Fibroblast of skin of left quadriceps (primary cell): ENCODE results near the gene USP12.
"Not testable (repeated sequence)": the region's sequence is repeated elsewhere in the genome, so short reads cannot be mapped to it uniquely, and the experiment has no call there.

ENCODE experiments used
- DNase-seq, 2 experiments: peaks; one replicate each; pipeline ENCODE4 v3.0.0-alpha.2; 2013; ENCODE audit warnings: low read depth in 2 of 2

The USP12 gene, protein sequence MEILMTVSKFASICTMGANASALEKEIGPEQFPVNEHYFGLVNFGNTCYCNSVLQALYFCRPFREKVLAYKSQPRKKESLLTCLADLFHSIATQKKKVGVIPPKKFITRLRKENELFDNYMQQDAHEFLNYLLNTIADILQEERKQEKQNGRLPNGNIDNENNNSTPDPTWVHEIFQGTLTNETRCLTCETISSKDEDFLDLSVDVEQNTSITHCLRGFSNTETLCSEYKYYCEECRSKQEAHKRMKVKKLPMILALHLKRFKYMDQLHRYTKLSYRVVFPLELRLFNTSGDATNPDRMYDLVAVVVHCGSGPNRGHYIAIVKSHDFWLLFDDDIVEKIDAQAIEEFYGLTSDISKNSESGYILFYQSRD

DNA sequence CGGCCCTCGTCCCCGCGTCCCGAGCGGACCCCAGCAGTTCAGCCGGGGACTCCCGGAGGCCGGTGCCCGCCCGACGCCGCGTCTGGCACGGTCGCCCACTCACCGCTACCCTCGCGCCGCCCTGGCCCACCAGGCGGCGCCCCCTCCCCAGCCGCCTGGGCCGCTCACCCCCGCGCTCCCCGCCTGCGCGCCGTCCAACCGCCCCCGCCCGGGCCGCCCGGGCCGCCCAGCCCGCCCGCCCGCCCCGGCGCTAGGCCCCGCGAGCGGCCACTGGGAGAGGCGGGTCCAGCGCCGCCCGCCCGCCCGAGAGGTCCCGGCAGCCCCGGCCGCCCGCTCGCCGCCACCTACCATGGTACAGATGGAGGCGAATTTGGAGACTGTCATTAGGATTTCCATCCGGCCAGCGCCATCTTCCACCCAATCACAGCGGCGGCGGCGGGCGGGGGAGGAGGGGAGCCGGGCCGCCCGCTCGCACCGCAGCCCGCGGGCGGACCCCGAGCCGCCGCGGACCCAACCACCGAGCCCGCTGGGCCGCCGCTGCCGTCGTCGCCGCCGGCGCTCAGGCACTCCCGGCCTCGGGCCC, at the start of gene USP12:
TSS of gene USP12 (minus strand) at position 568 of the 583 bp plus-strand sequence. CDS start at position 396, 172 bp downstream.
- no peak for DNase-seq

DNA sequence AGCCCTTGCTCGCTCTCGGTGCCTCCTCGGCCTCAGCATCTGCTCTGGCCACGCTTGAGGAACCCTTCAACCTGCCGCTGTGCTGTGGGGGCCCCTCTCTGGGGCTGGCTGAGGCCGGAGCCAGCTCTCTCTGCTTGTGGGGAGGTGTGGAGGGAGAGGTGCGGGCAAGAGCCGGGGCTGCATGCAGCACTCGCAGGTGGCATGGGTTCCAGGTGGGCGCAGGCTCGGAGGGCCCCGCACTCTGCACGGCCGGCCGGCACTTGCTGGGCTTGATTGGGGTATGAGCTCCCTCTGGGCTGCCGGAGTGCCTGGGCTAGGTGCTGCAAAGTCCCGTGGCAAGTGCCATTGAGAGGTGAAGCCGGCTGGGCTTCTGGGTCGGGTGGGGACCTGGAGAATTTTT, 48.0 kb upstream of the USP12 start:
- DNase-seq = no peak

DNA sequence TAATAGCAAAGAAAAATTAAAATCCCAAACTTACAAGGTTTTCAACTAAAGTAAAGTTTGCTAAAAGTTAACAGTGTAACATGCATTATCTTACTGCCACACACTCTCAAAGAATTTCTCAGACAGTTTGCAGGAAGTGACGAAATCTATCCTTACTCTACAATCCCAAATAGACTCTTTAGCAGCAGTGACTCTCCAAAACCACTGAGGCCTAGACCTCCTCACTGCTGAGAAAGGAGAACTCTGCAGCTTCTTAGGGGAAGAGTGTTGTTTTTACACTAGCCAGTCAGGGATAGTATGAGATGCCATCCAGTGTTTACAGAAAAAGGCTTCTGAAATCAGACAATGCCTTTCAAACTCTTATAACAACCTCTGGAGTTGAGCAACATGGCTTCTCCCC, 47.2 kb upstream of the USP12 start:
- DNase-seq = not testable (repeated sequence)

DNA sequence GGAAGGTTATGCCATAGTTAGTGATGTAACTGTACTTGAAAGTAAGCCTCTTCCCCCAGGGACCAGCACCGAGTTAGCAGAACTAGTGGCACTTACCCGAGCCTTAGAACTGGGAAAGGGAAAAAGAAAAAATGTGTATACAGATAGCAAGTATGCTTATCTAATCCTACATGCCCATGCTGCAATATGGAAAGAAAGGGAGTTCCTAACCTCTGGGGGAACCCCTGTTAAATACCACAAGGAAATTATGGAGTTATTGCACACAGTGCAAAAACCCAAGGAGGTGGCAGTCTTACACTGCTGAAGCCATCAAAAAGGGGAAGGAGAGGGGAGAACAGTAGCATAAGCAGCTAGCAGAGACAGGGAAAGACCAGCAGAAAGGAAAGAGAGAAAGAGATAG, 46.2 kb upstream of the USP12 start:
- not testable (repeated sequence) for DNase-seq

DNA sequence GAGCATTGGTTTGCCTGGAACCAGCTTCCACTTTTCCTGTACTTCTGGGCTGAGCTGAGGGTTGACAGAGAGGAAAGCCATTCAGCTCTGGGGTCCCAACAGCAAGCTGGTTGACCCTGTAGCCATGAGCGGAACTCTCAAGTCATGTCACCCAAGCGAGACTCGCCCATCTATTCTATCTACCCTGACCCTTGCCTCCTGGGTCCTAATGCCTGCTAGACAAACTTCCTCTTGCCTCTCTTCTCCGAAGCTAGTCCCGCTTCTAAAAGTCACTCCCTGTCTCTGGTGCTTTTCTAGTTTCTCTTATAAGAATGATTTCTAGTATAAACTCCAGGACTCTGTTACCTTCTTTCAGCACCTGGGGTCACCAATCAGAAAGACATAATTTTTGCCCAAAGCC, 41.8 kb upstream of the USP12 start:
- not testable (repeated sequence) for DNase-seq

DNA sequence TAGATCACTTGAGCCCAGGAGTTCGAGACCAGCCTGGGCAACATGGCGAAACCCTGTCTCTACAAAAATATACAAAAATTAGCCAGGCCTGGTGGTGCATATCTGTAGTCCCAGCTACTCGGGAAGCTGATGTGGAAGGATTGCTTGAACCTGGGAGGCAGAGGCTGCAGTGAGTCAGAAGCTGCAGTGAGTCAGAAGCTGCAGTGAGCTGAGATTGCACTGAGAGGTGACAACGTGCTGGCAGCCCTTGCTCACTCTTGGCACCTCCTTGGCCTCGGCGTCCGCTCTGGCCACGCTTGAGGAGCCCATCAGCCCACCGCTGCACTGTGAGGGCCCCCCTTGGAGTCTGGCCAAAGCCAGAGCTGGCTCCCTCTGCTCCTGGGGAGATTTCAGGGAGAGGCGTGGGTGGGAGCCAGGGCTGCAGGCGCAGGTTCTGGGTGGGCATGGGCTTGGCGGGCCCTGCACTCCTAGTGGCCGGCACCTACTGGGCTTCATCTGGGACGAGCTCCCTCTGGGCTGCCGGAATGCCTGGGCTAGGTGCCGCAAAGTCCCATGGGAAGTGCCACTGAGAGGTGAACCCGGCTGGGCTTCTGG, 40.3 kb upstream of the USP12 start:
- peak in 1 of 2 experiments; percentile 7 for DNase-seq

DNA sequence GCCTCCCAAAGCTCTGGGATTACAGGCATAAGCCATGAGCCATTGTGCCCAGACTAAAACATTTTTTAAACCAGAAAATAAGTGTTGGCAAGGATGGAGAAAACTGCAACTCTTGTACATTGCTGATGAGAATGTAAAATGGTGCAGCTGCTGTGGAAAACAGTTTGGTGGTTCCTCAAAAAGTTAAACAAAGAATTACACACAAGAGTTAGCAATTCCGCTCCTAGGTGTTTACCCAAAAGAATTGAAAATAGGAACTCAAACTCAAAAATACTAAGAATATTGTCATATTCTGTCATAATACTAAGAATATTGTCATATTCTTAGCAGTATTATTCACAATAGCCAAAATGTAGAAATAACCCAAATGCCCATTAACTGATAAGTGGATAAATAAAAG, 39.7 kb upstream of the USP12 start:
- DNase-seq = no peak

DNA sequence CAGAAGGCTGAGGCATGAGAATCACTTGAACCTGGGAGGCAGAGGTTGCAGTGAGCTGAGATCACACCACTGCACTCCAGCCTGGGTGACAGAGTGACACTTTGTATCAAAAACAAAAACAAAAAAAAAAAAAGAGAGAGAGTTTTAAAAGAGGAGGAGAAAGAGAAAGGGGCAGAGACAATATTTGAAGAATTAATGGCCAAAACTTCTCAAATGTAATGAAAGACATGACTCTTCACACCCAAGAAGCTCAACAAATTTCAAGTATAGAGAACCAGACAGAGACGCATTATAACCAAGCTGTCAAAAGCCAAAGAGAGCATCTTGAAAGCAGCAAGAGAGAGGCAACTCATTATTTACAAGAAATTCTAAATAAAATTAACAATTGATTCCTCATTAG, 36.9 kb upstream of the USP12 start:
- DNase-seq = no peak

DNA sequence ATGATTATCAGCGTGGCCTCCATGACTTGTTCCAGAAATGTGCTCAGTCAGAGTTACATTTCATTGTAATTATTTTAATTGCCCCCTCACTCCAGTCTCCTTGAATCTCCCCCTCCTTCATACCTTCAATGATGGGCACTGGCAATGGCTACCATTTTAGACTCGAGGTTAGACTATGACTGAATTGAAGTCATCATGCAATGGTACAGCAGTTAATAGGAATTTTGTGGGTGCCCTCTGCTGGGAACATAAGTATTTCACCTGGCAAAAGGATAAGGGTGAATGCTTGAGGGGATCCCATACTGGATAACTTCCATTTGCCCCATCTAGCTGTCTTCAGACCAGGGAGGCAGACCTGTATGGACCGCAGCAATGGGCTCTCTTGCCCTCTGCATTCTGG, 32.2 kb upstream of the USP12 start:
- no peak for DNase-seq

DNA sequence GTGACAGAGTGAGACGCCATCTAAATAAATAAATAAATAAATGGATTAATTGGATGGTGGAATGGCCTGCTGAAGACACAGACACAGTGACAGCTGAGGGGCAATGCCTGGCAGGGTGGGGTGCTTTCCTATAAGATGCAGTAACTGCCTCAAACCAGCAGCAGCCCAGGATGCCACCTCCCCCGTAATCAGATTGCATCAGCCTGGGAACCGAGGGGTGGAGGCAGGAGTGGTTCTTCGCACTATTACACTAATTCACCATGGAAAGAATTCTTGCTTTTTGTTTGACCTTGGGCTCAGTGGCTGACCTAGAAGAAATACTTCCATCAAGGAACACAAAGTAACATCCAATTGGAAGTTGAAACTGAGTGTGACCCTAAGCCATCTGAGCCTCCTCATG, 31.6 kb upstream of the USP12 start:
- no peak for DNase-seq

DNA sequence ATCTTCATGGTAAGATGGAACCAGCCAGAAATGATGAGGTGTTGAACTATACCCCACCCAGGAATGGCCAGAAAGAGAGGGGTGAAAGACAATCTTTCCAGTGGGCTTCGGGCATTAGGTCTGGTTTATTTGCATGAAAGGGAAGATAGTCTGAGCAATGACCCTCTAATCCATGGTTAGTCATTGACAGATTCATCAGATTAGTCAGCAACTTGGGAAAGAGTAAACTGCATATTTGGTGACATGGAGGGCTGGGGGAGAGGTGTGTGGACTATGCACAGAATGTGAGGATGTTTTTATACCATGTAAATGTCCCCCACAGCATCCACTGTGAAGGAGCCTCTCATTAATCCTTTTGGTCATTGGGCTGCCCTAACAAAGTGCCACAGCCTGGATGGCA, 30.1 kb upstream of the USP12 start:
- DNase-seq = no peak

DNA sequence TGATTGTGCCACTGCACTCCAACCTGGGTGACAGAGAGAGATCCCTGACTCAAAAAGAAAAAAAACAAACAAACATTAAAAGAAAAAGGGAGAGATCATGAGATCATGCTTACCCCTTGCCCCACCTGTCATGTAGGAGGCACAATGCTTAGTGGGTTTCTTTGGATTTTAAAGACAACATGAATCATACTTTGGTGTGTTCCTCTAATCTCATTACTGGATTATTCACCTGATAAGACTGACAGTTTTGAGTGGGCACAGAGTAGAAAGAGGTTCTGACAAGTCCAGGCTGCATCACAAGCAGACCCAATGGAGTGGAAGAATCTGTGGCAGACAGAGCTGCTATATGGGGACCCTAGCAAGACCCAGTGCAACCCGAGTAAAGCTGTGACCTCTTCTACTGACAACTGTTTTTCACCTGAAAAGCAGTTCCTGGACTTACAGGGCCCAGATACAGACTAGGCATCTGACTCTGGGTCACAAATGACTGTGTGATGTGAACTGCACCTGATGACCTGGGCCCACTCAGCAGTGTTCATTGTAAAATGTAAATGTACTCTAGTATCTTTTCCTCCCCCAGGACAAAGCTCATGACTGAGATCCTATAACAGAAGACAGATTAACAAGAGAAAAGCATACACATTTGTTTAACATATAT, 28.9 kb upstream of the USP12 start:
- no peak for DNase-seq

DNA sequence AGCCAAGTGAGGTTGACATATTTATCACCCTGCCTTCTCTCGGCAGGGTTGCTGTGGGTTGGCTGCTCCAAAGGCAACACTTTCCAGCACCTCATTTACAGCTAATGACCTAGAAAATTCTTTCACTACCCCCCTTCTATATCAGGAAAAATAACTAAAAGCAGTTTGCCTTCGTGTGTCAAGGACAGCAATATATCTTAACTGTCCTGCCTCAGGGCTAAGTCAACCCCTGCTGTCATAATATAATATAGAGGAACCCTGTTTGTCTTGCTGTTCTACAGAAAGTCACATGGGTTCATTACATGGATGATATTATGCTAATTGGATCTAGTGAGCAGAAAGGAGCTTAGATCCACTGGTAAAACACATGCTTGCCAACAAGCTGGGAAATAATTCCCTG, 28.1 kb upstream of the USP12 start:
- DNase-seq = no peak

DNA sequence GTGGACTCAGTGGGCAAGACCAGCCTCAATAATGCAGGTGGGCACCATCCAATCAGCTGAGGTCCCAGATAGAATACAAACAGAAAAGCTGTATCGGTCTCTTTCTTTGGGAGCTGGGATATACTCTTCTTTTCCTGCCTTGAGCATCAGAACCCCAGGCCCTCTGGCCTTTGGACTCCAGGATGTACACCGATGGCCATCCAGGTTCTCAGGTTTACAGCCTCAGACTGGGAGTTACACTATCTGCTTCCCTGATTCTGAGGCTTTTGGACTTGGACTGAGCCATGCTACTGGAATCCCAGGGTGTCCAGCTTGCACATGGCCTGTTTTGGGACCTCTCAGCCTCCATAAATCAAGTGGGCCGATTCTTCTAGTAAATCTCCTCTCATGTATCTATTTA, 27.6 kb upstream of the USP12 start:
- DNase-seq = no peak

DNA sequence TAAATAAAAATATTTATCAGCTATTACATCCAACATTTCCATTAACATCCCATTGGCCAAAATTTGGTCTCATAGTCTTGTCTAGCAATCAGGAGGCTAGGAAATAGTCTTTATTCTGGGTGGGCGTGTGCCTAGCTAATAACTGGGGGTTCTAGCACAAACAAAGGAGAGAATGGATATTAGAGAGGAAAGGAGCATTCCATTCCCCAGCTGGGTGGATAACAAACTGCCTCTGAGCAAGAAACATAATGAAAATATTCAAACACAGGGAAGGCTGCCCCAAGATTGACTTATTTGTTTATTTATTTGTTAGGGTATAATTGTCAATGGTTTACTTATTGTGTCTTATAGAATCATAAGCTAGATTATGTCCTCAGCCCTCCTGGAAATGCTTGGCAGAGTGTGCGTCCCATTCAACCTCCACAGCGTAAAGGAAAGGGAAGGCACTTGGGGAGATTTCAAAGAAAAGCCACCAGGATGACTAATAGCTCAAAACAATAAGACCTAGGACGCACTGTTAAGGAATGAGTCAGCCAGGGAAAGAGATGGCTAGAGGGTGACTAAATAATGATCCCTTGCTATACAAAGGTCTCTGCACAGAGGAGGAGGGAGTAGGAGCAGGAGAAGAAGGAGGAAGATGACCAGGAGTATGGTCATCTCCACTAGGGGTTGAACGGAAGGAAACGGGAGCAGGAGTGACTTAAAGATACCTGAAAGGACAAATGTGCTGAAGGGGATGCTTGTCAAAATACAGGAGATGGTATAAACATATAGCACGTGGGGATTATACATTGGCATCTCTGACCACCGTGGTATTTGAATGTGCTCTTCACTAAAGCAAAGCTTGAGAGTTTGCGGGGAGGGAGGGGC, 23.5 kb upstream of the USP12 start:
- DNase-seq = peak in 1 of 2 experiments; percentile 49

DNA sequence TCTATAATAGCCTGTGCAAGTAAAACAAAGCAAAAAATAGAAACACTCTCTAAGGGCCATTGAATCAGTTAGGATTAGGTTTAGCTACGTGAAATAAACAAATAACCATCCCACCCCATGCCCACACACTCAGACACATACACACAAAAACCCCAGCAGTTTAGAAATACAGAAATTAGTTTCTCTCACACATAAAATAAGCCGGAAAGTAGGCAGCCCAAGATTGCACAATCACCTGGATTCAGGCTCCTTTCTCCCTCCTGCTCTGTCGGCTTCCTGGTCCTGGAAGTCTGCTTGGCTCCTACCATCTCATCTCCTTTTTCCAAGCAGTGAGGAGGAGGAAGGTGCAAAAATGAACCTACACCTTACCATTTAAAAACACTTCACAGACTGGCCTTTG, 22.6 kb upstream of the USP12 start:
- no peak for DNase-seq

DNA sequence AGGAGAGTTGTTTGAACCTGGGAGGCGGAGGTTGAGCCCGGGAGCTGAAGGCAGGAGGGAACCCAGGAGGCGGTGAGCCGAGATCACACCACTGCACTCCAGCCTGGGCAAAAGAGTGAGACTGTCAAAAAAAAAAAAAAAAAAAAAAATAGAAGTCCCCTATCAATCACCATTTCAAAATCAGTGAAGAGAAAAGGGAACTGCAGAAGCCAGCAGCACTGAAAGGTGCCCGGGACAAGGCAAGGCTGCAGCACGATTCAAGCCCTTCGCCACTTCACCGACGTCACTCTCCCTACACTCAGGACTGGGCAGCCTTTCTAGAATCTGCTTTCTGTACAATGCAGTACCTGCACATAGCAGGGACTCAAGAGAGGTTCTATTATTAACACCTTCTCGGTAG, 21.9 kb upstream of the USP12 start:
- no peak for DNase-seq

DNA sequence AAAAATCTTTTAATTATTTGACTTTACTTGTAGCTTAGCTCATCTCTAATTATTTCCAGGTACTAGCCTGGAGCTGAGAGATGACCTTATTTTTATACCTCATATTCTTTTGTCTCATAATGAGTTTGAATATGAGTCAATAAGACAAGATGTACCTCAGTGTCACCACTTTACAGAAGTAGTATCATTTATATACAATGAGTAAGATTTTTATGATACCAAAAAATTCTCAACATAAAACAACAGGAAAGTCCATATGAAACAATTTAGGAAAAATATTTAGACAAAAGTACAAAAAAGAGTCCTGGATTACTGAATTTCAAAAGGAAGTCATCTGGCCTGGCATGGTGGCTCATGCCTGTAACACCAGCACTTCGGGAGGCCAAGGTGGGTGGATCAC, 21.4 kb upstream of the USP12 start:
- DNase-seq = no peak

DNA sequence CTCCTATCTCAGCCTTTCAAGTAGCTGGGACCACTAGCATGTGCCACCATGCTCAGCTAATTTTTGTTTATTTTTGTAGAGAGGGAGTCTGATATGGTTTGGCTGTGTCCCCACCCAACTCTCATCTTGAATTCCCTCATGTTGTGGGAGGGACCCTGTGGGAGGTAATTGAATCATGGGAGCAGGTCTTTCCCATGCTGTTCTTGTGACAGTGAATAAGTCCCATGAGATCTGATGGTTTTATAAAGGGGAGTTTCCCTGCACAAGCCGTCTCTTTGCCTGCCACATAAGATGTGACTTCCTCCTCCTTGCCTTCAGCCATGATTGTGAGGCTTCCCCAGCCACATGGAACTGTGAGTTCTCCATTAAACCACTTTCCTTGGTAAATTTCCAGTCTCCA, 20.8 kb upstream of the USP12 start:
- DNase-seq = not testable (repeated sequence)

DNA sequence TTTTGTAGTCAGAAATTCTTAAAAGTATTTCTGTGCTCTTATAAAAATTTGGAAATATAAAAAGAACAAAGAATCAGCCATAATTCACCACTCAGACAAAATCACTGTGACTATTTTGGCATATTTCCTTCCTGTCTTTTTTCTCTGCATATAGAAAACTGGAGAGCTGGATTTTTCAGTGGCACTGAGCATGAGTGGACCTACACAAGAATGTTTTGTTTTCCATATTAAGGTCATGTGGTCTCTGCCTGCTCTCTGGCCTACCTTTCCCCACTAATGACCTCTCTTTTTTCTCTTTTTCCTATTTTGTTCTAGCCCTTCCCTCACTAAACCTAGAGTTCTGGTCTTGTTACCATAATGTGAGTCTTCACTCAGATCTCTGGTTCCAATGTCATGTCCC, 17.6 kb upstream of the USP12 start:
- DNase-seq = no peak

DNA sequence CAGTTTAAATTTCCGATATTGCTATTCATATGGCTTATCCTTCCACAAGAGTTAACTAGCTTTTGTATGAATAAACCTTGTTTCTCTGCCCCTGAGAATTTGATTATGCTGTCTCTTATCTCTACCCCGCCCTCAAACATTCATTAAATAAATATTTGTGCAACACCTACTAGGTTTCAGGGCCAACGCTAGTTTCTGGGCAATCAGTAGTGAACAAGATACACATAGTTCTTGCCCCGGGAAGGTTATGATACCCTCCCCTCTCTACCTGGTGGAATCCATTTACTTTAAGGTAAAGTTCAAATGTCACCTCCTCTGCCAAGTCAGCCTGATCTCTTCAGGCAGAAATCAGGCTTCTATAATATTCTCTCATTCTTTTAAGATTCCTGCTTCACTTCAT, 16.6 kb upstream of the USP12 start:
- DNase-seq = no peak

DNA sequence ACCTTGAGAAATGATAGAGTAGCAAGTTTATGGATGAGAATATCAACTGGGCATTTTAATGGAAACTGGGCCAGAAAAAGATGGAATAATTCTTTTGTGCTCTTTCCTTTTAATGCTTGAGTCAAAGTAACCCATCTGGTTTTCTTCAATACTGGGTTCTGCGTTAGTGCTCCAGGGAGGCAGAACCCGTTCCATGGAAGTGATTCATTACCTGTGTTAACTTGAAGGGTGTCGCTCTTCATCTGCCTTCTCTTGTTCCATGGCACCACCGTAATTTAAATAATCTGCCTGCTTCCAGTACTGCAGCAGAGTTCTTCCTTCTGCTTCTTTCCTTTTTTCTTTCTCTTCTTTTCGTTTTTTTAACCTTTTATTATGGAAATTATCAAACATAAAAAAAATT, 14.7 kb upstream of the USP12 start:
- no peak for DNase-seq
